HG03066 (cell line): Measurements from ENCODE around the gene ZFP92.

Experiments
- ATAC-seq: cut with Tn5 transposase; IDR thresholded peaks from one replicate; pipeline ENCODE4 v1.9.1; 2021; ENCODE audit warnings: low read depth; ENCODE audit not compliant: unreplicated experiment

ZFP92 gene

GRCh38 chrX:153434801-153435200, 23.5 kb downstream of the ZFP92 start:
- ATAC-seq = no peak

- ATAC-seq = no peak
Measured at GRCh38 chrX:153435845-153436244, 24.6 kb downstream of the ZFP92 start.

DNA sequence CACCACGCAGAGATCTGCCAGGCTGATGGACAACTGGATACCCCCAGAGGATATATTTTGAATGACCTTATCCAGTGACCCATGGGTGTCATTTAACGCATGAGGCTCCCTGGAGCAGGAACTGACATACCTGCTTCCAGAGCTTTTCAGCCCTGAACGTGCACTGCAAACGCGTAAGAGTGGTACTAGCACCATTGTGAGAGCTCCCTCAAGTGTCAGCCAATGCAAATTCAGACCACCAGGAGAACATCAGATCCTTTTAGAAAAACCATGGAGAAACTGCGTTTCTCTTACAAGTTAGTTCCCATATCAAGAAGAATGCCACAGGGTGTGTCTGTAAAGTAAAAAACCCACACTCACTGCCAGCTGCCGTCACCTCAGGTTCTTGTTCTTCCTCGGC, 27.3 kb downstream of the ZFP92 start:
- ATAC-seq = no peak

- no peak for ATAC-seq
Measured at GRCh38 chrX:153439977-153440376, 28.7 kb downstream of the ZFP92 start.

- no peak for ATAC-seq
Measured at GRCh38 chrX:153440556-153441135, 29.4 kb downstream of the ZFP92 start.

- ATAC-seq = no peak
Measured at GRCh38 chrX:153441296-153441695, 30.0 kb downstream of the ZFP92 start.

GRCh38 chrX:153441981-153442380, 30.7 kb downstream of the ZFP92 start:
- ATAC-seq = no peak

GRCh38 chrX:153442463-153442862, 31.2 kb downstream of the ZFP92 start:
- ATAC-seq = no peak

DNA sequence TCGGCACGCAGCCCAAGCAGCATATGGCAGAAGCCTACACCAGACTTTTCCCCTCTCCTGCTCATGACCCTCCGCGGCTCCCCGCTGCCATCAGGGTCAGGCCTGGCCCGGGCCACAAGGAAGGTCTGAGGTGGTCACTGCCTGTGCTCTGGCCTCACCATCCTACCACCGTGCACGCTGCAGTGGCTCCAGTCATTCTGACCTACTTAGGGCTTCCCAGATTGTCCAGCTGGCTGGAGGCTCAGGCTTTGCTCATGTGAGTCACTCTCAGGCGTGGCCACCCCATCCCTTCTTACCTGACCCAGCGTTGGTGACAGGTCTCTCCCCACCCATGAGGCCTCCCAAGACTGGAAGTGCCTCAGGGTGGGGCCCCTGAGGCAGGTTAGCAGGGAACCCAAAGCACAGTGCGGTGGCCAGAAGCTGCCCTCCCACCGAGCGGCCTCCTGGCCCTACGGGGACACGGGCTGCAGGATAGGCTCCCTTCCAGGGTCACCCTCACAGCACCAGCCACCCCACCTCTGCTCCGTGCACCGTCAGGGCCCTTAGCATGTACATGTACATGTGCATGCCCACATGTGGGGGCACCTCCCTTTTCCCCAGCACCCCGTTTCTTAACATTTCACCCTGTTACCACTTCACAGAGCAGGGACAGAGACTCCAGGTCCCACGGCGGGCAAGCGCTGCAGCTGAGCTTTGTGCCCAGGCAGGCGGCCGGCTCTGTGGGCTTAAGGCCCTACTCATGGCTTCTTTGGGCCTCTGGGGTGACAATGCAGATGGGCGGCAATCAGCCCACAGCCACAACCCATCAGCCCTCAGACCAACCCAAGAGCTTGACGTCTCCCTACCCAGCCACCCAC, 32.4 kb downstream of the ZFP92 start:
- no peak for ATAC-seq

DNA sequence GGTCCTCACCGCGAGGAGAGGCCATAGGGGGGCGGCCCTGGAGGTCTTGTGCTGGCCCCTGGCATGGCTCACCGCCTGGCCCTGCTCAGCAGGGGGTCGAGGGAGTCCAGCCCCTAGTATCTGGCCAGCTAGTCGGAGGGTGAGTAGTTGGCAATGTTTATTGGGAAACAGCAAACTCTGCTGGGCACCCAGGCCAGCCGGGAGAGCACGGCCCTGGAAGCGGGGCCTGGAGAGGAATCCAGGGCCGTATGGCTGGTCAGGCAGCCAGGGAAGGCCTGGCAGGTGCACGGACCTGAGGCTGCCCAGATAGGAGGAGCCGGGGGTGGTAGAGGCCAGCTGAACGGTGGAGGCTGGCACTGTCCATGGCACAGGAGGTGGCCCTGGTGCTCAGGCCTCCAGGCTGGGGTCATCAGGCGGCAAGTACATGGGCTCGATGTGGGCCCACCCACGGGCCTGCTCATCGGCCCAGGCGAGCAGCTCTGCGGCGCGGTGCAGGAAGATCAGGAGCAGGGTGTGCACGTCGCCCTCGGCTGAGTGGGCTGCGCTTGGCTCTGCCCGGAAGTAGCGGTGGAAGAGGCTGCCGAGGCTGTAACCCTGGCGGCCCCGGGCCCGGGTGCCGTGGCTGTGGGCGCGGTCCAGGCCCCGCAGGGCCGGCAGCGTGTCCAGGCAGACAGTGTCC, 33.2 kb downstream of the ZFP92 start:
- no peak for ATAC-seq

GRCh38 chrX:153445106-153445855, 34.0 kb downstream of the ZFP92 start:
- ATAC-seq = no peak

- no peak for ATAC-seq
Measured at GRCh38 chrX:153445856-153446635, 34.8 kb downstream of the ZFP92 start, which contains the start of gene TREX2. Gene TREX2, minus strand, starts transcription at chrX:153446056. Its CDS starts 626 bp downstream, at chrX:153445430.

GRCh38 chrX:153446636-153446936, 35.3 kb downstream of the ZFP92 start:
- ATAC-seq = no peak

GRCh38 chrX:153446950-153447580, 35.8 kb downstream of the ZFP92 start:
- ATAC-seq = no peak

GRCh38 chrX:153447581-153447960, 36.3 kb downstream of the ZFP92 start:
- ATAC-seq = no peak

GRCh38 chrX:153448556-153449367, 37.5 kb downstream of the ZFP92 start:
- no peak for ATAC-seq

- no peak for ATAC-seq
Measured at GRCh38 chrX:153449368-153450113, 38.3 kb downstream of the ZFP92 start.
